Liver (tissue), 3 donors: Measurements from ENCODE around the gene SGK1.

Source experiments
- CTCF ChIP-seq: fragments of 150-350 bp; IDR thresholded peaks from 2 replicates; pipeline ENCODE4 v1.5.1; 2017; ENCODE audit warnings: improper control_type of control experiment, low read depth, low read length; ENCODE audit not compliant: missing input control
- EGR1 ChIP-seq, 2 donors: IDR thresholded peaks; 2 replicates each; pipeline ENCODE4 v1.6.1; 2016 to 2018; ENCODE audit warnings: antibody characterized with exemption in 2 of 2, low read depth in 2 of 2
- FOXA1 ChIP-seq: IDR thresholded peaks from 2 replicates; pipeline ENCODE4 v1.6.1; 2016; ENCODE audit warnings: antibody characterized with exemption
- MAX ChIP-seq: IDR thresholded peaks from 2 replicates; pipeline ENCODE4 v1.6.1; 2016; ENCODE audit warnings: antibody characterized with exemption
- RAD21 ChIP-seq, 2 donors: IDR thresholded peaks; 2 replicates each; pipeline ENCODE4 v1.6.1; 2016; ENCODE audit warnings: antibody characterized with exemption in 2 of 2, mild to moderate bottlenecking in 2 of 2
- SP1 ChIP-seq: IDR thresholded peaks from 2 replicates; pipeline ENCODE4 v1.6.1; 2018; ENCODE audit warnings: antibody characterized with exemption, mild to moderate bottlenecking
- TAF1 ChIP-seq: conservative IDR thresholded peaks from 2 replicates; pipeline ENCODE4 v1.6.1; 2016; ENCODE audit warnings: antibody characterized with exemption, mild to moderate bottlenecking
- ZBTB33 ChIP-seq: IDR thresholded peaks from 2 replicates; pipeline ENCODE4 v1.6.1; 2016; ENCODE audit warnings: antibody characterized with exemption
- donor health status: healthy.
- donor health status: healthy.

- TF ChIP-seq CTCF (peak; percentile 77), ZBTB33 (no peak), TAF1 (no peak), RAD21 (IDR thresholded peaks at IDR 0.05) (peak; percentile 90 to 91), SP1 (no peak), FOXA1 (no peak), EGR1 (IDR thresholded peaks at IDR 0.05; ENCODE audit: low read depth in 2 of 2) (no peak), MAX (no peak)
Measured at GRCh38 chr6:134173936-134174671, 143.8 kb downstream of the SGK1 start.
